HG03196 (cell line): ENCODE results near the gene GOLGA7B.

ENCODE experiments used
- ATAC-seq: cut with Tn5 transposase; IDR thresholded peaks from one replicate; pipeline ENCODE4 v1.9.1; 2021; ENCODE audit not compliant: unreplicated experiment

GOLGA7B gene

GRCh38 chr10:97892506-97892905, 42.9 kb downstream of the GOLGA7B start:
- ATAC-seq: no peak

GRCh38 chr10:97892939-97893338, 43.3 kb downstream of the GOLGA7B start:
- ATAC-seq: no peak

GRCh38 chr10:97894092-97894491, 44.4 kb downstream of the GOLGA7B start:
- no peak for ATAC-seq

- ATAC-seq: no peak
Observed at GRCh38 chr10:97895084-97895483, 45.4 kb downstream of the GOLGA7B start.

GRCh38 chr10:97895915-97896314, 46.3 kb downstream of the GOLGA7B start:
- ATAC-seq: no peak

- ATAC-seq: no peak
Observed at GRCh38 chr10:97896756-97897358, 47.2 kb downstream of the GOLGA7B start.

GRCh38 chr10:97898429-97898828, 48.8 kb downstream of the GOLGA7B start:
- ATAC-seq: no peak

- ATAC-seq: no peak
Observed at GRCh38 chr10:97901381-97901780, 51.7 kb downstream of the GOLGA7B start.

- ATAC-seq: no peak
Observed at GRCh38 chr10:97903128-97904017, 53.7 kb downstream of the GOLGA7B start.

- ATAC-seq: no peak
Observed at GRCh38 chr10:97904018-97904381, 54.4 kb downstream of the GOLGA7B start.

GRCh38 chr10:97904576-97904975, 54.9 kb downstream of the GOLGA7B start:
- ATAC-seq: no peak

- no peak for ATAC-seq
Observed at GRCh38 chr10:97905276-97905675, 55.6 kb downstream of the GOLGA7B start.

GRCh38 chr10:97907211-97907610, 57.6 kb downstream of the GOLGA7B start:
- ATAC-seq: no peak

- no peak for ATAC-seq
Observed at GRCh38 chr10:97907830-97908229, 58.2 kb downstream of the GOLGA7B start.

- no peak for ATAC-seq
Observed at GRCh38 chr10:97910661-97911060, 61.0 kb downstream of the GOLGA7B start.

GRCh38 chr10:97911217-97911616, 61.6 kb downstream of the GOLGA7B start:
- ATAC-seq: no peak

GRCh38 chr10:97913193-97913592, 63.5 kb downstream of the GOLGA7B start:
- no peak for ATAC-seq

- ATAC-seq: no peak
Observed at GRCh38 chr10:97913614-97914013, 64.0 kb downstream of the GOLGA7B start.

- no peak for ATAC-seq
Observed at GRCh38 chr10:97914171-97914836, 64.7 kb downstream of the GOLGA7B start.

GRCh38 chr10:97914837-97915211, 65.2 kb downstream of the GOLGA7B start:
- no peak for ATAC-seq

GRCh38 chr10:97915346-97916131, 65.9 kb downstream of the GOLGA7B start:
- ATAC-seq: no peak
